Inflammatory macrophage treated with lipopolysaccharide for 1 hour (primary cell): ENCODE results near the gene TJAP1.
A peak's percentile ranks its signal among the peaks of the same experiment; 100 is the strongest.
"Not testable (repeated sequence)": the region's sequence is repeated elsewhere in the genome, so short reads cannot be mapped to it uniquely, and the experiment has no call there.

Experiments used
- DNase-seq, 2 donors: peaks; one replicate each; pipeline ENCODE4 v3.0.0-alpha.2; 2020 to 2022

Gene TJAP1

GRCh38 chr6:43506667-43507471, 29.5 kb downstream of the TJAP1 start:
- peak; percentile 64 to 97 for DNase-seq

DNA sequence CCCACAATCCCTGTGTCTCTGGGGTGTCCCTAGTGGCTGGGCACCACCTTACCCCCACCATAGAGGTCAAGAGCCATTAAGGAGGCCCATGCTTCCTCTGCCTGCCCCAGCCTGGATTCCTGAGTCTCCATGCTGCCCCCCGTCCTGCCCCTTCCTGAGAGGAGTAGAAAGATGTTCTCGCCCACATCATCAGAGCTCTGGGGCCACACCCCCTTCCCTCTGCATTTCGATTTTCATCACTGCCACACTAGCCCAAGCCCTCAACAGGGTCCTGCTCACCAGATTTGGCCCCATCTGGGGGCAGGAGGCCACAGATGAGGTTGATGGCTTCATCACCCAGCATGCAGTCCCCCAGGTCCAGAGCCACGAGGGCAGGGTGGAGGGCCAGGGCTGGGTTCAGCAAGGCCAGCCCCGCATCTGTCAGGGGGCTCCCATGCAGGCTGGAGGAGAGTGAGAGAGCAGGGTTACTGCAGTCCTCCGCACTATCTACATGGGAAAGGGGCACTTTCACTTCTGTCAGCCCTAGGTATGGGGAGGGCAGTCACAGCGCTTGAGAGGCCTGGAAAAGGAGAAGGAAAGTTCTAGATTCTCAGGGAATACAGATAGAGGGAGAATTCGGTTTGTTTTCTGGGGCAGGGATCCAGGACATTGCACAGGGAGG, 31.2 kb downstream of the TJAP1 start:
- no peak for DNase-seq

GRCh38 chr6:43509142-43509983, 32.0 kb downstream of the TJAP1 start:
- no peak for DNase-seq

DNA sequence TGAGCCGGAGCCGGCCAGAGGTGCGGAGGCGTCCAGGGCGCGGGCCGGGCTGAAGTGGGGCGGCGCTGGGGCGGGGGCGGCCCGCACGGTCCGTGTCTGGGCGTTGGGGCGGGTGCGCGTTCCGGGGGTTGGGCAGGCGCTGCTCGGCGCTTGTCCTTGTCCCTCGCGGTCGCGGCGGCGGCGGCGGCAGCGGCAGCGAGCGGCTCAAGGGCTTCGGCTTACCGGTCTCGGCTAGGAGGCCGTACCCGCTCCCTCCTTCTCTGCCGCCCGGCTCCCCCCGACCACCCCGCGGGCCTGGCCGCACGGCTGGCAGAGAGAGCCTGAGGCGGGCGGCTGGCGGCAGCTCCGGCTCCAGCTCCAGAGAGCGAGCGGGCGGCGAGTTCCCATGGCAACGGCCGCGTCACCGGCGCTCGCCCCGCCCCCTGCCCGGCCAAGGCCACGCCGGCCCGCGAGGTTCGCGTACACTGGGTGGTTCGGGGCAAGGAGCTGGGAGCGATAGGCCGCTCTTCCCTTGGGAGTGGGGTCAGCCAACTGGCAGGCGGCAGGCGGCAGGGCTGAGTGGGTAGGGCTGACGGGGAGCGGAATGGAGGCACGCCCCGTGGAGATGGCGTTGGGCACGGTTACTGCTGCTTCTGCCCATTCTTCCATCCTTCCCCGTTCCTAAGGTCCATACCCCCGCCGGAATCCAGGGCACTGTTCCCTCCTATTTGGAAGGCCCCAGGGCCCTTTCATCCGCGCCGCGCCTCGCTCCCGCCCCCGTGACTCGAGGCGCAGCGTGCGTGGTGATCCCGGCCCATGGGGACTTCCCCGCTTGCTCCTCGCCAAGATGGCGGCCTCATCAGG, 32.8 kb downstream of the TJAP1 start, which contains the start of gene LRRC73:
Gene LRRC73 (minus strand): TSS at position 363 of the 843 bp plus-strand sequence. CDS start 561 bp downstream, outside the sequence.
- DNase-seq = peak; percentile 52 to 86

- DNase-seq = no peak
Observed at GRCh38 chr6:43510827-43511163, 33.4 kb downstream of the TJAP1 start.

- no peak for DNase-seq
Observed at GRCh38 chr6:43511824-43512415, 34.5 kb downstream of the TJAP1 start.

- DNase-seq = no peak
Observed at GRCh38 chr6:43515808-43516207, 38.4 kb downstream of the TJAP1 start.

GRCh38 chr6:43516367-43516696, 39.0 kb downstream of the TJAP1 start:
- DNase-seq = no peak

DNA sequence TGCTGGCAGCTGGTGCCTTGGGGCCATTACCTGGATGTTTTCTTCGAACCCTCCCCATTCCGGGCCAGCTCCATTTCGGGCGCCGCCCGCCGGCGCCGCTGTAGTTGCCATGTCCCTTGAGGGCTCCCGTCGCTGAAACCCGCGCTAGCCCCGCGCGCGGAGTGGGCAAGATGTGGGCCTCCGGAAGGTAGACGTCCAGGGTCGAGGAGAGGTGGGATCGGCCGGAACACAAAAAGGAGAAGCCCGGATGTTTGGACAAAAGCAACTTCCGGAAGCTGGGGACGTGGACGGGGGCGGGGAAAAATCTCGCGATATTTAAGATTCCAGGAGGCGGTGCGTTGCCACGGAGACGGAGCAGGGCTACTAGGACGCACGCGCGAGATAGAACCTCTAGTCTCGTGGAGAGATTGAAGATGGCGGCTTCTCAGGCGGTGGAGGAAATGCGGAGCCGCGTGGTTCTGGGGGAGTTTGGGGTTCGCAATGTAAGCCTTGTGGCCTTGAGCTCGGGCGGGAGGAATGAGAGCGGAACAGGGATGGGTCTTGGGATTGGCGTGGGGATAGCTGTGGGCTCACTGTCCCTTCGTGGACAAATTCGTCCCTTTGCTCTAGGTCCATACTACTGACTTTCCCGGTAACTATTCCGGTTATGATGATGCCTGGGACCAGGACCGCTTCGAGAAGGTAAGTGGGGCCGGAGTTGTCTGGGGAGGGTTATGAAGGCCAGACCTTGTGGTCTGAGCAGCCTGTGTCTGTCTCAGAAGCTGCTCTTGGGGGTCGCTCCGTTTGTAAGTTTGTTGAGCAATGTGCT, 39.5 kb downstream of the TJAP1 start, which contains the start of the genes POLR1C and YIPF3:
Gene POLR1C (plus strand): TSS at position 393 of the 808 bp plus-strand sequence. CDS start 21 bp downstream, at position 414.
Gene YIPF3 (minus strand): TSS at position 230 of the 808 bp plus-strand sequence. CDS start 119 bp downstream, at position 111.
- DNase-seq = peak; percentile 97 to 100

DNA sequence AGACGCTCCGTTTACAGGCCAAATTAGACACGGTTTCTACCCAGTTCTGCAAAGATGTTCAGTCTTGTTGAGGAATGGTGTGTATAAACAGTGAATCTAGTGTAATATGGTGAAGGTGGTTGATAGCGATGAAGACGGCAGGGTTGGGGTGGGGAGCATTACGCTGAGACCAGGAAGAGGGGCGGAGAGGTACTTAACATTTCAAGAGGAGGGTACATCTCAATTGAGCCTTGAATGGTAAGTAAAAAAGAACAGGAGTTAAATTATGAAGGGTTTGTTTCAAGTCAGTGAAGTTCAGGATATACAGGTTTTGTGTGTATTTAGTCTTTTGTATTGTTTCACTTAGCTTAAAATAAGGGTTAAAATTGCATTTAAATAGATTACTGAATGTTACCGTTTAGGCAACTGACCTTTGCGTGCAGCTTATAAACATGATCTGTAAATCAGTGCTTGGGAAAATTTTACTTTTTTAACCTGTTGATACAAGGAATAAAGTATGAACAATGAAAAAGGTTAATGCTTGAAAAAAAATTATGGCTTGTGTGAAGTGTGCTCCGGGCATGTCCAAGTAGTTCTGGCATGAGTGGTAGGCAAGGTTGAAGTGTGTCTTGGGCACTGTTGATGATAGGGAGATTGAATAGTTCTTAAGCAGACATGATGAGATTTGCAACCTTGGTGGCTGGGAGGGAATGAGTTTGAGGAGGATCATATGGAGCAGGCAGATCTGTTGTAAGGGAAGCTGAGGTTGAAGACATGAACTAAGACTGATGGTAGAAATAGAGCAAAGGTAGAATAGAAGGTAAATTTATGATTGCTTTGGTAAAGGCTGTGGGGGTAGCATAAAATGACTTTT, 40.4 kb downstream of the TJAP1 start:
- DNase-seq = no peak

- DNase-seq = no peak
Observed at GRCh38 chr6:43520097-43520496, 42.7 kb downstream of the TJAP1 start.

GRCh38 chr6:43521836-43522235, 44.5 kb downstream of the TJAP1 start:
- no peak for DNase-seq

- no peak for DNase-seq
Observed at GRCh38 chr6:43522547-43523261, 45.3 kb downstream of the TJAP1 start.

GRCh38 chr6:43523284-43523683, 45.9 kb downstream of the TJAP1 start:
- no peak for DNase-seq

DNA sequence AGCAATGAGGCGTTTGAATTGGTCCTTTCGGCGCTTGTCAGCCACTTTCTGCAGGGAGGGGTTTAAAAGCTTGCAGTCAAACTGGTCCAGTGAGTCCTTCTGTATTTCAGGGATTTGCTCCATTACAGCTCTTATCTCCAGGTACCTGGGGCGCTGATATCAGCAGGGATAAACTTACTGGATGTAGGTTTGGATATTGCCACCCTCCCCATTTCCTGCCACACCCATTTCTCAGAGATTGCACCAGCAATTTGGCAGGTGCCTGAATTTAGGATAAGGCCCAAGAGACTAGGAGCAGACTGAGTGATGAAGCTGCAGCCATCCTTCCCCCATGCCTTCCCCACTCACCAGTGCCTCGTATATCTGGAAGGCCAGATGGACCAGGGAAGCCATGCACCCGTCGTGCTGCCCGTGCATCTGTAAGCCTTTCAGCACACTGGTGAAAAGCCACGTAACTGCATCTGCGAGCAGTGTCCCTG, 47.2 kb downstream of the TJAP1 start:
- no peak for DNase-seq

- DNase-seq = no peak
Observed at GRCh38 chr6:43532201-43532600, 54.8 kb downstream of the TJAP1 start.

DNA sequence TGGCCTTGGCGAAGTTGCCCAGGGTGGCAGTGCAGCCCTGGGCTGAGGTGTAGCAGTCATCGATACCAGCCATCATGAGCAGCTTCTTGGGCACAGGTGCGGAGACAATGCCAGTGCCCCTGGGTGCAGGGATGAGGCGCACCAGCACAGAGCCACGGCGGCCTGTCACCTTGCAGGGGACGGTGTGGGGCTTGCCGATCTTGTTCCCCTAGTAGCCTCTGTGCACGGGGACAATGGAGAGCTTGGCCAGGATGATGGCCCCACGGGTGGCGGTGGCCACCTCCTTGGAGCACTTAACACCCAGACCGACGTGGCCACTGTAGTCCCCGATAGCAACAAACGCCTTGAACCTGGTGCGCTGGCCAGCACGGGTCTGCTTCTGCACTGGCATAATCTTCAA, 61.6 kb downstream of the TJAP1 start:
- DNase-seq = not testable (repeated sequence)

DNA sequence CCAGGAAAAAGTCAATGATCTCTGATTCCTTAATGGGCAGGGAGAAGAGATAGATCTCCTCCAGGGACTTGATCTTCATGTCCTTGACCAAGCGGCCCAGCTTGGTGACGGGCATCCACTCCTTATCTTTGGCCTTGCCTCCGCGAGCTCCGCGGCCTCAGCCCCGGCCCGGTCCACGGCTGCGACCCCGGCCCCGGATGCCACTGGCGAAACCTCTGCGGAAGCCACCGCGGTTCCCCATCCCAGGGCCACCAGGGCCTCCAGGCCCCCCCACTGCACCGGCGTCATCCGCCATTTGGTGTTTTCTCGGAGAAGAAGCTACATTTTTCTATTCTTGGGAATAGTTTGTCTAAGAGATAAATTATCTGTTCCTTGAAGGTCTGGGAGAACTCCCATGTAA, 62.0 kb downstream of the TJAP1 start:
- not testable (repeated sequence) for DNase-seq

GRCh38 chr6:43540507-43540906, 63.1 kb downstream of the TJAP1 start:
- no peak for DNase-seq
